Left lung (tissue), 10 donors: ENCODE measurements around the gene BICDL1. TPM values are rescaled to one million over a fixed set of nuclear protein-coding genes. Genes with fewer than 3 reads are reported as not detected.

Experiments used
- ATAC-seq: fragments of 200-7000 bp; cut with Tn5 transposase; one replicate; pipeline ENCODE4 v1.9.1; 2020; ENCODE audit warnings: moderate library complexity
- DNase-seq, 4 donors: peaks; one replicate each; pipeline ENCODE4 v3.0.0-alpha.2; 2013 to 2020
- H3K27ac ChIP-seq, 2 donors: fragments of 200-600 bp; sonication (generic) in 1 of 2; one replicate each; pipeline versions ENCODE4 v1.5.0 to v1.8.0; 2020 to 2021
- H3K27me3 ChIP-seq, 2 donors: fragments of 200-600 bp; sonication (generic) in 1 of 2; one replicate each; pipeline versions ENCODE4 v1.5.0 to v1.8.0; 2020 to 2021
- H3K36me3 ChIP-seq, 2 donors: fragments of 200-600 bp; sonication (generic) in 1 of 2; one replicate each; pipeline versions ENCODE4 v1.5.0 to v1.8.0; 2020 to 2021
- H3K4me1 ChIP-seq, 2 donors: fragments of 200-600 bp; one replicate each; pipeline ENCODE4 v1.8.0; 2021
- H3K4me3 ChIP-seq, 2 donors: fragments of 200-600 bp; sonication (generic) in 1 of 2; one replicate each; pipeline versions ENCODE4 v1.5.0 to v1.8.0; 2020 to 2021; ENCODE audit warnings: mild to moderate bottlenecking in 1 of 2
- H3K9me3 ChIP-seq, 2 donors: fragments of 200-600 bp; sonication (generic) in 1 of 2; one replicate each; pipeline versions ENCODE4 v1.5.0 to v1.8.0; 2020 to 2021
- intact Hi-C, 2 donors: fragments of 100-400 bp; cut with DNase I; formaldehyde crosslinking; loops; one replicate each; pipeline versions ENCODE4 v1.11.2 to v1.14.2; 2022
- polyA plus RNA-seq, 6 donors: library from polyadenylated mRNA; unstranded; fragments of 120-200 nt; gene quantifications; one replicate each; pipeline ENCODE4 v1.2.1, GENCODE V29; 2013; ENCODE audit not compliant: insufficient read length in 6 of 6
- total RNA-seq, 2 donors: library from RNA; stranded (reverse); fragmentation: NEBNext Ultra II Directional; extraction: Animal tissue kit (Norgen Biotek cat#: 25700); gene quantifications; one replicate each; pipeline ENCODE4 v1.2.1, GENCODE V29; 2021
- TF ChIP-seq, protein P1 (sequence below), 2 donors: fragments of 200-600 bp; sonication (generic) in 1 of 2; IDR thresholded peaks; one replicate each; pipeline versions ENCODE4 v1.5.0 to v1.8.0; 2021; ENCODE audit warnings: antibody characterized with exemption in 2 of 2
- donor health status: DM: no; HTN: yes; CAD: no.
- donor health status: DM: no; HTN: no; CAD: no.

The BICDL1 gene
- total and polyA plus RNA-seq, 8 donors = 1.8 to 12.0 (median 3.3) TPM

DNA sequence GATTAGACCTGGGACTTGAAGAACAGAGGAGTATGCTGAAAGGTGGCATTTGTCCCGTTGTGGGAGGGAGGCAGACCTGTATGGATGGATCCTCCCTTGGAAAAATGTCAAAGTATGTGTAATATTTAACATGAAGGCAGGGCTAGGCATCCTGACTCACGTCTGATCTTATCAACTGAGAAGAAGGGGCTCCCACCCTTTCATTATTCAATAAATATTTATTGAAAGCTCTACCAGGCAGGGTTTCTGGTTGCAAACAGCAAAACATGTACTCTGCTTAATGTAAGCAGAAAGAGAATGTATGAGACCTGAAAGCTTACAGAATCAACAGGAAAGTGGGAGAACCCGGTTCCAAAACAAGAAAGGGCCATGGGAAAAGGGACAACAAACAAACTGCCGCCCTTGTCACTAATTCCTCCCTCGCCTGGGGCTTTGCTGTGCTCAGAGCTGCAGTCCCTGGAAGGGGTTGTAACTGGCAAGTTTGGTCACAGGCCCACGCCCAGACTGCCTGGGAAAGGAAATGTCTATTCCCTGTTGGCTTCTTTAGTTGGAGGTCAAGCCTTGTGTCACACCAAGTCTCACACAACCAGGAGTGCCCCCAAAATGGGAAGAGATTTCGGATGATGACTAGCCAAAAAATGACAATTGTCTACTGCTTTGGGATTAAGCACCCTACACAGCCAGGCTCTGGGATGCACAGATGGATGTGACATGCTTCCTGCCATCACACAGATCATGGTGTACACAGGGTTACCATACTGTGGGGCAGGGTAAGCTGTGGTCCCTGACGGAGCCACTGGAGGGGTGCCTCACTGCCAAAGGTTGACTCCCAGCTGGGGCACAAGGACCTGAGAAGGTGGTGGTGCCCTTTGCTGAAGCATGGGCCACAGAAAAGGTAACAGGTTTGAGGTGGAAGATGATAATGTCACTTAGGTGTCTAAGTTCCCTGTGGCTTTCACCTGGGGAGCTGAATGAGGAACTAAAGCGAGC lies 90.7 kb downstream of the BICDL1 start:
- ATAC-seq = no peak
- intact Hi-C loops = no loop called here

DNA sequence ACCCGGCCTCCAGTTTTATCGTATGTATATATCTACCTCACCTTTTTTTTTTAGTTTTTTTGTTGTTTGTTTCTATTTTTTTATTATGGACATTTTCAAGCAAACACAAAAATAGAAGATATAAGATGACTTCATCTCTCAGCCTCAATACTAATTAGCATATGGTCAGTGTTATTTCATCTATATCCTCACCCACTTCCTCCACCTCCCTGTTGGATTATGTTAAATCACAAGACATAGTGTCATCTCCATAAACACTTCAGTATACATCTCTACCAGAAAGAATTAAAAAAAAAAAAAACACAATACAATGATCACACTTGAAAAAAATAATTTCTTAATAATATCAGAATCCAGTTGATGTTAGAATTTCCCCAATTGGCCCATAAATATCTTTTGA lies 92.6 kb downstream of the BICDL1 start:
- Histone ChIP-seq H3K9me3 (no peaks in the 10 kb centered on the region), H3K36me3 (no peaks in the 10 kb centered on the region), H3K4me1 (peaks cover 0 to 6% of the 10 kb centered on the region in 2 donors), H3K27ac (no peak overlapping the region), H3K4me3 (no peak overlapping the region), H3K27me3 (no peaks in the 10 kb centered on the region)
- DNase-seq (no peak), ATAC-seq (no peak)
- intact Hi-C loops = no loop called here
- TF ChIP-seq, protein P1, sequence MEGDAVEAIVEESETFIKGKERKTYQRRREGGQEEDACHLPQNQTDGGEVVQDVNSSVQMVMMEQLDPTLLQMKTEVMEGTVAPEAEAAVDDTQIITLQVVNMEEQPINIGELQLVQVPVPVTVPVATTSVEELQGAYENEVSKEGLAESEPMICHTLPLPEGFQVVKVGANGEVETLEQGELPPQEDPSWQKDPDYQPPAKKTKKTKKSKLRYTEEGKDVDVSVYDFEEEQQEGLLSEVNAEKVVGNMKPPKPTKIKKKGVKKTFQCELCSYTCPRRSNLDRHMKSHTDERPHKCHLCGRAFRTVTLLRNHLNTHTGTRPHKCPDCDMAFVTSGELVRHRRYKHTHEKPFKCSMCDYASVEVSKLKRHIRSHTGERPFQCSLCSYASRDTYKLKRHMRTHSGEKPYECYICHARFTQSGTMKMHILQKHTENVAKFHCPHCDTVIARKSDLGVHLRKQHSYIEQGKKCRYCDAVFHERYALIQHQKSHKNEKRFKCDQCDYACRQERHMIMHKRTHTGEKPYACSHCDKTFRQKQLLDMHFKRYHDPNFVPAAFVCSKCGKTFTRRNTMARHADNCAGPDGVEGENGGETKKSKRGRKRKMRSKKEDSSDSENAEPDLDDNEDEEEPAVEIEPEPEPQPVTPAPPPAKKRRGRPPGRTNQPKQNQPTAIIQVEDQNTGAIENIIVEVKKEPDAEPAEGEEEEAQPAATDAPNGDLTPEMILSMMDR (IDR thresholded peaks at IDR 0.05) = no peak

More for the DNA sequence above, 90.7 kb downstream of the BICDL1 start:
- H3K4me3 ChIP-seq = no peak overlapping the region
- no peaks in the 10 kb centered on the region for H3K9me3 ChIP-seq
- no peaks in the 10 kb centered on the region for H3K36me3 ChIP-seq
- no peaks in the 10 kb centered on the region for H3K4me1 ChIP-seq
- TF ChIP-seq, protein P1 (IDR thresholded peaks at IDR 0.05) = no peak
- DNase-seq = no peak
- no peaks in the 10 kb centered on the region for H3K27me3 ChIP-seq
- no peak overlapping the region for H3K27ac ChIP-seq

DNA sequence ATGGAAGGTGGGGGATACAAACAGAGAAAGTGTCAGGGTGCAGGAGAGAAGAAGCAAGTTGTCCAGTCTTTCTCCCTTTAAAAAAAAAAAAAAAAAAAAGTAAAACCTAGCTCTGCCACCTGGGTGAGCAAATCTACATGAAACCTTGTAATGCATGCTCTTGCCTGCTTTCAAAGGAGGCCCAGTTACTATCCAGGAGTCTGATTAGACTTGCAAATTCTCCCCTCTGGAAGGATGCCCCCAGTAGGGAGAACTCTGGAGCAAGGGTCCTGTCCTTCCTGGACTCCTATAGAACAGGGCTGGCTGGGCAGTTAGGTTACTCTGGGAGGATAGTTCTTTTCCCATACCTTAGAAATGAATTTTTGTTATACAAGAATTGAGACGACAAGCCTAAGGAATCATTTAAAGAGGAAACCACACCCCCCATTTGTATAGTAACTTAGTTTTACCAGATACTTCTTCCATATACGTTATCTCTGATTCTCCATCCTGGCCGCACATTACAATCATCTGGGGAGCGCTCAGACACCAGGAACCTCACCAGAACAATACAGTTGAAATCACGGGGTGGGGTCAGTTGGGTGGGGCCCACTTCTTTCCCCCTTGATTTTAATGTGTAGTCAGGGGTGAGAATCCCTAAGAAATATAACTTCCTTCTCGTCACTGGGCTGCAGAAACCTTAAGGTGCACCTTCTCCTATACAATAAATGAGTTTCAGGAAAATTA lies 97.0 kb downstream of the BICDL1 start:
- peak overlapping the region in 1 of 2 donors; percentile 82 for H3K27ac ChIP-seq
- ATAC-seq = no peak
- intact Hi-C loops = no loop called here

DNA sequence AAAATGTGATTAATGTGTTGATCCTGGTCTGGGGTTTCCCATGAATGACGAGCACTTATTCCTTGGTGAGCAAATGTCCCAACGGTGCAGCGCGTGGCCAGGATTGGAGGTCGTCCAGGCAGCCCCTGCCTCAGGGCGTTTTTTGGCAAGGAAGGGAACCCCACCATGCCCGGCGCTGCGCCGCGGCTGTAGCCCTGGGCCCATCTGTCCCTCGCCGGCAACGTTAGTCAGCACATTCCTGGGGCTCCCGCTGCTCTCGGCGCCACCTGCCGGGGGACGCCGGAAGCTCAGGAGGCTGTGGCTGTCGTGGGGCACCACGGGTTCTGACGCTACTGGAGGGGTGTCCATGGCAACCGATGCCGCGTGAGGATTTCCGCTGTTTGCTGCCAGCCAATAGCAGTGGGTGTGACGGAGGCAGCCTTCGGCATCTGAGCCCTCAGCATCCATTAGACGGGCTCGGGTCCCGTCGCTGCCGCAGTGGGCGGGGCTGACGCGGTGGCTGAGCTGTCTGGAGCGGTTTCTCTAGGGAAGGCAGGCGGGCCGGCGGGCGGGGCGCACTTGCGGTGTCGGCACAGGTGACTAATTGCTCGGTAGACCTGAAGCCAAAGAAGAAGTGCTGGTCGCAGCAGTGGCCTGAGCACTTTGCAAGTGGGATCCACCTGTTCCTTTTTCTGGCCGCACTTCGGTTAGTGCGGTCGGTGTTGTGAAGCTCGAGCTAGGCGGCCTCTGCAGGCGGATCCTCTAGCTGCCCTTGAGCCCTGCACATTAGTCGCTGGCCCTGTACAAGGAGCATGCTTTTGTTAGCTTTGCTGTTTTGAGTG lies 98.0 kb downstream of the BICDL1 start:
- Histone ChIP-seq H3K4me3 (peak overlapping the region; percentile 14 to 33), H3K27ac (peak overlapping the region; percentile 57 to 82)
- intact Hi-C loops = no loop called here

More for the DNA sequence above, 97.0 kb downstream of the BICDL1 start:
- Histone ChIP-seq H3K27me3 (no peaks in the 10 kb centered on the region), H3K4me1 (peaks cover 0 to 21% of the 10 kb centered on the region in 2 donors), H3K36me3 (no peaks in the 10 kb centered on the region), H3K4me3 (no peak overlapping the region), H3K9me3 (no peaks in the 10 kb centered on the region)
- TF ChIP-seq, protein P1 (IDR thresholded peaks at IDR 0.05) = no peak
- no peak for DNase-seq

More for the DNA sequence above, 98.0 kb downstream of the BICDL1 start:
- TF ChIP-seq, protein P1 (IDR thresholded peaks at IDR 0.05) = peak; percentile 89 to 99
- H3K9me3 ChIP-seq = no peaks in the 10 kb centered on the region
- H3K4me1 ChIP-seq = peaks cover 0 to 21% of the 10 kb centered on the region in 2 donors
- H3K27me3 ChIP-seq = no peaks in the 10 kb centered on the region
- H3K36me3 ChIP-seq = peaks cover 0 to 4% of the 10 kb centered on the region in 2 donors
- DNase-seq (peak; percentile 91 to 99 (median 98)), ATAC-seq (peak; percentile 97)
